DLD1 (cell line): ENCODE data around the gene TCP11X1.
"Not testable (repeated sequence)": the region's sequence is repeated elsewhere in the genome, so short reads cannot be mapped to it uniquely, and the experiment has no call there.

Experiments used
- in situ Hi-C: cut with HindIII; loops from 2 replicates; pipeline ENCODE4 v1.10.0; 2017; ENCODE audit warnings: low sequenced_read_pairs

The TCP11X1 gene

GRCh38 chrX:102214986-102215385 is at the start of gene TCP11X1:
Gene TCP11X1 (plus strand): TSS chrX:102215301.
- in situ Hi-C loops: not testable (repeated sequence)

- in situ Hi-C loops: no loop called here
These were observed 29.0 kb upstream of the TCP11X1 start for GRCh38 chrX:102185967-102186720.

- in situ Hi-C loops: not testable (repeated sequence)
These were observed 7.2 kb upstream of the TCP11X1 start for GRCh38 chrX:102207940-102208339.

GRCh38 chrX:102216497-102216896 is 1.4 kb downstream of the TCP11X1 start:
- in situ Hi-C loops: not testable (repeated sequence)

- in situ Hi-C loops: not testable (repeated sequence)
These were observed 20.6 kb downstream of the TCP11X1 start for GRCh38 chrX:102235678-102236077.

- in situ Hi-C loops: not testable (repeated sequence)
These were observed 25.2 kb downstream of the TCP11X1 start for GRCh38 chrX:102240265-102240664.

- in situ Hi-C loops: not testable (repeated sequence)
These were observed 31.8 kb downstream of the TCP11X1 start, which contains the start of gene NXF2 for GRCh38 chrX:102246893-102247292. Gene NXF2 (plus strand): TSS chrX:102247167. CDS start chrX:102307079, 59,912 bp downstream.

GRCh38 chrX:102272231-102272630 is 57.1 kb downstream of the TCP11X1 start:
- in situ Hi-C loops: not testable (repeated sequence)
